ENCODE measurements around the gene HOMER1. TPM values are rescaled to one million over a fixed set of nuclear protein-coding genes. Genes with fewer than 3 reads are reported as not detected.
A peak's percentile ranks its signal among the peaks of the same experiment; 100 is the strongest.
"Not testable (repeated sequence)": the region's sequence is repeated elsewhere in the genome, so short reads cannot be mapped to it uniquely, and the experiment has no call there.

HOMER1 gene
- total and polyA plus RNA-seq, 5 donors from 2014 or later: 0.02 to 1.9 (median 0.44) TPM

- Mint-ChIP-seq H3K4me3 (peak overlapping the region in 1 of 4 donors; percentile 59), H3K4me1 (peaks cover 13 to 32% (median 18%) of the 10 kb centered on the region in 4 donors), H3K27me3 (peaks cover 60% of the 10 kb centered on the region)
- H3K27ac ChIP-seq (ENCODE audit: insufficient read depth, low read length, poor library complexity, severe bottlenecking); ATAC-seq (ENCODE audit: low read depth in 2 of 2); H3K4me3 ChIP-seq (ENCODE audit: low read depth, low read length); H3K9me3 ChIP-seq (ENCODE audit: control insufficient read depth in 2 of 2, low read length in 2 of 2); H3K36me3 Mint-ChIP-seq; H3K9me3 Mint-ChIP-seq; DNase-seq; H3K36me3 ChIP-seq (ENCODE audit: control insufficient read depth, insufficient read depth, low read length); H3K27ac Mint-ChIP-seq: not testable (repeated sequence)
- Histone ChIP-seq H3K27me3 (ENCODE audit: control insufficient read depth, insufficient read depth, low read length) (peaks cover 27% of the 10 kb centered on the region), H3K4me1 (ENCODE audit: control insufficient read depth, insufficient read depth, low read length, poor library complexity, severe bottlenecking) (peaks cover 24% of the 10 kb centered on the region)
These were observed 2.4 kb upstream of the HOMER1 start for GRCh38 chr5:79516331-79516730.

GRCh38 chr5:79514391-79515105 is 614 bp upstream of the HOMER1 start:
- Histone ChIP-seq H3K27me3 (ENCODE audit: control insufficient read depth, insufficient read depth, low read length) (peaks cover 29% of the 10 kb centered on the region), H3K9me3 (ENCODE audit: control insufficient read depth in 2 of 2, low read length in 2 of 2) (no peaks in the 10 kb centered on the region), H3K27ac (ENCODE audit: insufficient read depth, low read length, poor library complexity, severe bottlenecking) (peak overlapping the region; percentile 84), H3K4me1 (ENCODE audit: control insufficient read depth, insufficient read depth, low read length, poor library complexity, severe bottlenecking) (peaks cover 24% of the 10 kb centered on the region), H3K4me3 (ENCODE audit: low read depth, low read length) (peak overlapping the region; percentile 72), H3K36me3 (ENCODE audit: control insufficient read depth, insufficient read depth, low read length) (no peaks in the 10 kb centered on the region)
- DNase-seq (peak; percentile 83 to 96 (median 90)), ATAC-seq (ENCODE audit: low read depth in 2 of 2) (peak; percentile 84)
- Mint-ChIP-seq H3K4me1 (peaks cover 13 to 32% (median 18%) of the 10 kb centered on the region in 4 donors), H3K27ac (peak overlapping the region; percentile 87 to 99 (median 97)), H3K4me3 (peak overlapping the region; percentile 91 to 99 (median 96)), H3K27me3 (peaks cover 74% of the 10 kb centered on the region), H3K9me3 (peaks cover 0 to 7% (median 0%) of the 10 kb centered on the region in 7 donors), H3K36me3 (no peaks in the 10 kb centered on the region)

- Mint-ChIP-seq H3K36me3 (no peaks in the 10 kb centered on the region), H3K27ac (peak overlapping the region in 2 of 3 donors; percentile 75 to 76), H3K4me1 (peaks cover 13 to 32% (median 18%) of the 10 kb centered on the region in 4 donors), H3K27me3 (peaks cover 76% of the 10 kb centered on the region), H3K9me3 (peaks cover 0 to 7% (median 0%) of the 10 kb centered on the region in 7 donors), H3K4me3 (peak overlapping the region; percentile 72 to 87 (median 82))
- H3K4me3 ChIP-seq (ENCODE audit: low read depth, low read length): peak overlapping the region; percentile 58
- peak in 1 of 3 donors; percentile 16 for DNase-seq
- H3K9me3 ChIP-seq (ENCODE audit: control insufficient read depth in 2 of 2, low read length in 2 of 2): no peaks in the 10 kb centered on the region
- H3K36me3 ChIP-seq (ENCODE audit: control insufficient read depth, insufficient read depth, low read length): no peaks in the 10 kb centered on the region
- H3K4me1 ChIP-seq (ENCODE audit: control insufficient read depth, insufficient read depth, low read length, poor library complexity, severe bottlenecking): peaks cover 24% of the 10 kb centered on the region
- peak overlapping the region; percentile 84 for H3K27ac ChIP-seq (ENCODE audit: insufficient read depth, low read length, poor library complexity, severe bottlenecking)
- ATAC-seq (ENCODE audit: low read depth in 2 of 2): peak; percentile 7 to 20
- peaks cover 35% of the 10 kb centered on the region for H3K27me3 ChIP-seq (ENCODE audit: control insufficient read depth, insufficient read depth, low read length)
These were observed 628 bp downstream of the HOMER1 start for GRCh38 chr5:79513308-79513703.

GRCh38 chr5:79512471-79513307 is 1.2 kb downstream of the HOMER1 start:
- no peak overlapping the region for H3K27ac ChIP-seq (ENCODE audit: insufficient read depth, low read length, poor library complexity, severe bottlenecking)
- ATAC-seq (ENCODE audit: low read depth in 2 of 2): no peak

GRCh38 chr5:79512049-79512448 is 1.9 kb downstream of the HOMER1 start:
- H3K27me3 Mint-ChIP-seq: peaks cover 79% of the 10 kb centered on the region
- ATAC-seq (ENCODE audit: low read depth in 2 of 2) (no peak), DNase-seq (no peak)
- H3K4me1 ChIP-seq (ENCODE audit: control insufficient read depth, insufficient read depth, low read length, poor library complexity, severe bottlenecking): peaks cover 24% of the 10 kb centered on the region
- H3K27me3 ChIP-seq (ENCODE audit: control insufficient read depth, insufficient read depth, low read length): peaks cover 34% of the 10 kb centered on the region
- H3K4me3 ChIP-seq (ENCODE audit: low read depth, low read length): no peak overlapping the region
- H3K36me3 ChIP-seq (ENCODE audit: control insufficient read depth, insufficient read depth, low read length): no peaks in the 10 kb centered on the region
- no peaks in the 10 kb centered on the region for H3K36me3 Mint-ChIP-seq
- H3K27ac ChIP-seq (ENCODE audit: insufficient read depth, low read length, poor library complexity, severe bottlenecking): no peak overlapping the region
- no peaks in the 10 kb centered on the region for H3K9me3 ChIP-seq (ENCODE audit: control insufficient read depth in 2 of 2, low read length in 2 of 2)
- no peak overlapping the region for H3K27ac Mint-ChIP-seq
- H3K4me1 Mint-ChIP-seq: peaks cover 11 to 23% (median 16%) of the 10 kb centered on the region in 4 donors
- H3K4me3 Mint-ChIP-seq: peak overlapping the region in 3 of 4 donors; percentile 27 to 72 (median 29)
- H3K9me3 Mint-ChIP-seq: peaks cover 0 to 5% (median 0%) of the 10 kb centered on the region in 7 donors

More at GRCh38 chr5:79512471-79513307, 1.2 kb downstream of the HOMER1 start:
- peaks cover 80% of the 10 kb centered on the region for H3K27me3 Mint-ChIP-seq
- peak in 2 of 3 donors; percentile 18 to 19 for DNase-seq
- no peaks in the 10 kb centered on the region for H3K36me3 Mint-ChIP-seq
- H3K27ac Mint-ChIP-seq: peak overlapping the region; percentile 40 to 76 (median 75)
- peak overlapping the region; percentile 72 to 87 (median 82) for H3K4me3 Mint-ChIP-seq
- H3K4me1 ChIP-seq (ENCODE audit: control insufficient read depth, insufficient read depth, low read length, poor library complexity, severe bottlenecking): peaks cover 24% of the 10 kb centered on the region
- H3K27me3 ChIP-seq (ENCODE audit: control insufficient read depth, insufficient read depth, low read length): peaks cover 34% of the 10 kb centered on the region
- peaks cover 0 to 7% (median 0%) of the 10 kb centered on the region in 7 donors for H3K9me3 Mint-ChIP-seq
- peak overlapping the region; percentile 58 for H3K4me3 ChIP-seq (ENCODE audit: low read depth, low read length)
- no peaks in the 10 kb centered on the region for H3K36me3 ChIP-seq (ENCODE audit: control insufficient read depth, insufficient read depth, low read length)
- H3K9me3 ChIP-seq (ENCODE audit: control insufficient read depth in 2 of 2, low read length in 2 of 2): no peaks in the 10 kb centered on the region
- H3K4me1 Mint-ChIP-seq: peaks cover 13 to 27% (median 18%) of the 10 kb centered on the region in 4 donors

- ATAC-seq (ENCODE audit: low read depth in 2 of 2) (no peak), DNase-seq (no peak)
- peak overlapping the region in 1 of 4 donors; percentile 72 for H3K4me3 Mint-ChIP-seq
- H3K27me3 ChIP-seq (ENCODE audit: control insufficient read depth, insufficient read depth, low read length): peaks cover 29% of the 10 kb centered on the region
- no peak overlapping the region for H3K4me3 ChIP-seq (ENCODE audit: low read depth, low read length)
- peaks cover 8 to 20% (median 14%) of the 10 kb centered on the region in 4 donors for H3K4me1 Mint-ChIP-seq
- peaks cover 69% of the 10 kb centered on the region for H3K27me3 Mint-ChIP-seq
- no peak overlapping the region for H3K27ac Mint-ChIP-seq
- no peaks in the 10 kb centered on the region for H3K9me3 ChIP-seq (ENCODE audit: control insufficient read depth in 2 of 2, low read length in 2 of 2)
- H3K27ac ChIP-seq (ENCODE audit: insufficient read depth, low read length, poor library complexity, severe bottlenecking): no peak overlapping the region
- H3K9me3 Mint-ChIP-seq: peaks cover 0 to 4% (median 0%) of the 10 kb centered on the region in 7 donors
- no peaks in the 10 kb centered on the region for H3K36me3 Mint-ChIP-seq
- H3K36me3 ChIP-seq (ENCODE audit: control insufficient read depth, insufficient read depth, low read length): no peaks in the 10 kb centered on the region
- H3K4me1 ChIP-seq (ENCODE audit: control insufficient read depth, insufficient read depth, low read length, poor library complexity, severe bottlenecking): peaks cover 24% of the 10 kb centered on the region
These were observed 3.3 kb downstream of the HOMER1 start for GRCh38 chr5:79510638-79511037.

- H3K36me3 Mint-ChIP-seq: no peaks in the 10 kb centered on the region
- peaks cover 65% of the 10 kb centered on the region for H3K27me3 Mint-ChIP-seq
- Histone ChIP-seq H3K9me3 (ENCODE audit: control insufficient read depth in 2 of 2, low read length in 2 of 2) (no peaks in the 10 kb centered on the region), H3K4me3 (ENCODE audit: low read depth, low read length) (no peak overlapping the region), H3K4me1 (ENCODE audit: control insufficient read depth, insufficient read depth, low read length, poor library complexity, severe bottlenecking) (peaks cover 20% of the 10 kb centered on the region), H3K27ac (ENCODE audit: insufficient read depth, low read length, poor library complexity, severe bottlenecking) (no peak overlapping the region), H3K36me3 (ENCODE audit: control insufficient read depth, insufficient read depth, low read length) (no peaks in the 10 kb centered on the region), H3K27me3 (ENCODE audit: control insufficient read depth, insufficient read depth, low read length) (peaks cover 28% of the 10 kb centered on the region)
- H3K27ac Mint-ChIP-seq: no peak overlapping the region
- DNase-seq (no peak), ATAC-seq (ENCODE audit: low read depth in 2 of 2) (no peak)
- no peak overlapping the region for H3K4me3 Mint-ChIP-seq
- peaks cover 0 to 4% (median 0%) of the 10 kb centered on the region in 7 donors for H3K9me3 Mint-ChIP-seq
- peaks cover 4 to 14% (median 10%) of the 10 kb centered on the region in 4 donors for H3K4me1 Mint-ChIP-seq
These were observed 4.6 kb downstream of the HOMER1 start for GRCh38 chr5:79509244-79509885.
